WTC11 (cell line): ENCODE measurements around the gene MEIS1. TPM values are rescaled to one million over a fixed set of nuclear protein-coding genes. Genes with fewer than 3 reads are reported as not detected.

ENCODE experiments used
- ATAC-seq: fragments of 200-7000 bp; cut with Tn5 transposase; 2 replicates; pipeline ENCODE4 v1.10.0; 2021; ENCODE audit warnings: mild to moderate bottlenecking, moderate library complexity
- CTCF ChIA-PET: fragments of 300-600 bp; sonication (Branson Sonifier 250); formaldehyde crosslinking; loops from one replicate; lab custom pipeline; 2021; ENCODE audit warnings: antibody characterized with exemption; lab: Charles Lee
- POLR2A ChIA-PET: fragments of 350-600 bp; sonication (Branson Sonifier 250); formaldehyde crosslinking; loops from one replicate; lab custom pipeline; 2021; ENCODE audit warnings: antibody characterized with exemption; lab: Charles Lee
- DNase-seq: peaks from one replicate; pipeline ENCODE4 v3.0.0; 2021; ENCODE audit warnings: low spot score
- H3K27ac Mint-ChIP-seq: 2 replicates; pipeline ENCODE4 v1.8.0; 2021; ENCODE audit warnings: mixed read lengths
- H3K27me3 Mint-ChIP-seq: 2 replicates; pipeline ENCODE4 v1.8.0; 2021; ENCODE audit warnings: low read depth, mild to moderate bottlenecking, moderate library complexity, mixed read lengths
- H3K36me3 Mint-ChIP-seq: 2 replicates; pipeline ENCODE4 v1.8.0; 2021; ENCODE audit warnings: mixed read lengths
- H3K4me1 Mint-ChIP-seq: 2 replicates; pipeline ENCODE4 v1.8.0; 2022; ENCODE audit warnings: mixed read lengths
- H3K4me3 Mint-ChIP-seq: 2 replicates; pipeline ENCODE4 v1.8.0; 2021; ENCODE audit warnings: mild to moderate bottlenecking, moderate library complexity, mixed read lengths
- H3K9me3 Mint-ChIP-seq: 2 replicates; pipeline ENCODE4 v1.8.0; 2021; ENCODE audit warnings: mixed read lengths
- AFF4 ChIP-seq: sonication (generic); formaldehyde crosslinking; IDR thresholded peaks from 2 replicates; pipeline ENCODE4 v1.8.1; 2023; ENCODE audit warnings: mild to moderate bottlenecking, missing genetic modification reagents, borderline replicate concordance
- CREM ChIP-seq: sonication (generic); formaldehyde crosslinking; IDR thresholded peaks from 2 replicates; pipeline ENCODE4 v1.8.1; 2022; ENCODE audit warnings: mild to moderate bottlenecking, missing genetic modification reagents, moderate library complexity
- ELF4 ChIP-seq: sonication (generic); formaldehyde crosslinking; IDR thresholded peaks from 2 replicates; pipeline ENCODE4 v1.8.1; 2022; ENCODE audit warnings: low read depth, mild to moderate bottlenecking, moderate library complexity, missing genetic modification reagents
- EMX1 ChIP-seq: fragments of 250-450 bp; sonication (Bioruptor Pico); IDR thresholded peaks from 2 replicates; pipeline ENCODE4 v1.8.0; 2021; ENCODE audit warnings: mild to moderate bottlenecking
- ERG ChIP-seq: fragments of 250-450 bp; sonication (Bioruptor Pico); IDR thresholded peaks from 2 replicates; pipeline ENCODE4 v1.8.0; 2021; ENCODE audit warnings: mild to moderate bottlenecking
- KAT7 ChIP-seq: sonication (generic); formaldehyde crosslinking; IDR thresholded peaks from 2 replicates; pipeline ENCODE4 v1.8.1; 2023; ENCODE audit warnings: missing genetic modification reagents, mild to moderate bottlenecking, borderline replicate concordance
- OVOL2 ChIP-seq: fragments of 250-450 bp; sonication (Bioruptor Pico); IDR thresholded peaks from 2 replicates; pipeline ENCODE4 v1.9.0; 2021; ENCODE audit warnings: mild to moderate bottlenecking, borderline replicate concordance
- SMAD4 ChIP-seq: sonication (generic); formaldehyde crosslinking; IDR thresholded peaks from 2 replicates; pipeline ENCODE4 v1.8.0; 2022; ENCODE audit warnings: mild to moderate bottlenecking, missing genetic modification reagents
- STAT6 ChIP-seq: sonication (generic); formaldehyde crosslinking; conservative IDR thresholded peaks from 2 replicates; pipeline ENCODE4 v1.8.1; 2023; ENCODE audit warnings: mild to moderate bottlenecking, low read depth, missing genetic modification reagents, moderate library complexity
- ZNF281 ChIP-seq: sonication (generic); formaldehyde crosslinking; IDR thresholded peaks from 2 replicates; pipeline ENCODE4 v1.8.0; 2023; ENCODE audit warnings: mild to moderate bottlenecking, missing genetic modification reagents
- total RNA-seq: library from RNA; stranded (reverse); gene quantifications from 3 replicates; pipeline ENCODE4 v1.2.3, GENCODE V29; 2021
- TF ChIP-seq, protein P1 (sequence below): sonication (generic); formaldehyde crosslinking; IDR thresholded peaks from 2 replicates; pipeline ENCODE4 v1.8.1; 2022; ENCODE audit warnings: mild to moderate bottlenecking, moderate library complexity, missing genetic modification reagents
- TF ChIP-seq, protein P2 (sequence below): sonication (generic); formaldehyde crosslinking; IDR thresholded peaks from 2 replicates; pipeline ENCODE4 v1.8.1; 2023; ENCODE audit warnings: mild to moderate bottlenecking, missing genetic modification reagents

The MEIS1 gene
- total RNA-seq, 1 experiment from 2014 or later = 0.48 TPM

- H3K4me1 Mint-ChIP-seq = peaks cover 73% of the 10 kb centered on the region
- no peaks in the 10 kb centered on the region for H3K9me3 Mint-ChIP-seq
- DNase-seq (no peak), ATAC-seq (no peak)
- peak overlapping the region; percentile 74 for H3K4me3 Mint-ChIP-seq
- ChIA-PET POLR2A (no interaction called here), CTCF (interaction anchor here (1.5 to 2.2 kb wide), 3 partner anchors 14 to 522 kb away, joined by 3 to 11 read pairs (median 3); no protein-coding TSS in a partner anchor)
- H3K27me3 Mint-ChIP-seq = peaks cover 100% of the 10 kb centered on the region
- no peaks in the 10 kb centered on the region for H3K36me3 Mint-ChIP-seq
- TF ChIP-seq AFF4 (CRISPR knock-in tag) = no peak
- no peak overlapping the region for H3K27ac Mint-ChIP-seq
These were observed 6.0 kb downstream of the MEIS1 start for GRCh38 chr2:66440708-66441497.

- ChIA-PET POLR2A (no interaction called here), CTCF (interaction anchor here (1.6 kb wide), 1 partner anchor 15 kb away, joined by 3 read pairs; no protein-coding TSS in a partner anchor)
- peaks cover 69% of the 10 kb centered on the region for H3K4me1 Mint-ChIP-seq
- DNase-seq (no peak), ATAC-seq (no peak)
- peaks cover 100% of the 10 kb centered on the region for H3K27me3 Mint-ChIP-seq
- no peak overlapping the region for H3K27ac Mint-ChIP-seq
- H3K36me3 Mint-ChIP-seq = no peaks in the 10 kb centered on the region
- no peaks in the 10 kb centered on the region for H3K9me3 Mint-ChIP-seq
- peak overlapping the region; percentile 21; the same call in 1 of the 2 replicates for H3K4me3 Mint-ChIP-seq
- no peak for TF ChIP-seq EMX1 (CRISPR knock-in tag)
- TF ChIP-seq ERG (CRISPR knock-in tag) = no peak
- TF ChIP-seq, protein P1, sequence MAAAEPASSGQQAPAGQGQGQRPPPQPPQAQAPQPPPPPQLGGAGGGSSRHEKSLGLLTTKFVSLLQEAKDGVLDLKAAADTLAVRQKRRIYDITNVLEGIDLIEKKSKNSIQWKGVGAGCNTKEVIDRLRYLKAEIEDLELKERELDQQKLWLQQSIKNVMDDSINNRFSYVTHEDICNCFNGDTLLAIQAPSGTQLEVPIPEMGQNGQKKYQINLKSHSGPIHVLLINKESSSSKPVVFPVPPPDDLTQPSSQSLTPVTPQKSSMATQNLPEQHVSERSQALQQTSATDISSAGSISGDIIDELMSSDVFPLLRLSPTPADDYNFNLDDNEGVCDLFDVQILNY (CRISPR knock-in tag) = no peak
- TF ChIP-seq, protein P2, sequence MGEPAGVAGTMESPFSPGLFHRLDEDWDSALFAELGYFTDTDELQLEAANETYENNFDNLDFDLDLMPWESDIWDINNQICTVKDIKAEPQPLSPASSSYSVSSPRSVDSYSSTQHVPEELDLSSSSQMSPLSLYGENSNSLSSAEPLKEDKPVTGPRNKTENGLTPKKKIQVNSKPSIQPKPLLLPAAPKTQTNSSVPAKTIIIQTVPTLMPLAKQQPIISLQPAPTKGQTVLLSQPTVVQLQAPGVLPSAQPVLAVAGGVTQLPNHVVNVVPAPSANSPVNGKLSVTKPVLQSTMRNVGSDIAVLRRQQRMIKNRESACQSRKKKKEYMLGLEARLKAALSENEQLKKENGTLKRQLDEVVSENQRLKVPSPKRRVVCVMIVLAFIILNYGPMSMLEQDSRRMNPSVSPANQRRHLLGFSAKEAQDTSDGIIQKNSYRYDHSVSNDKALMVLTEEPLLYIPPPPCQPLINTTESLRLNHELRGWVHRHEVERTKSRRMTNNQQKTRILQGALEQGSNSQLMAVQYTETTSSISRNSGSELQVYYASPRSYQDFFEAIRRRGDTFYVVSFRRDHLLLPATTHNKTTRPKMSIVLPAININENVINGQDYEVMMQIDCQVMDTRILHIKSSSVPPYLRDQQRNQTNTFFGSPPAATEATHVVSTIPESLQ = no peak
- no peak for TF ChIP-seq STAT6 (CRISPR knock-in tag)
- TF ChIP-seq SMAD4 (CRISPR knock-in tag) = no peak
- TF ChIP-seq ZNF281 (CRISPR knock-in tag) = no peak
- no peak for TF ChIP-seq OVOL2 (CRISPR knock-in tag)
- no peak for TF ChIP-seq KAT7 (CRISPR knock-in tag)
- no peak for TF ChIP-seq ELF4
- TF ChIP-seq CREM = no peak
These were observed 6.8 kb downstream of the MEIS1 start for GRCh38 chr2:66441581-66442320.
